ENCODE measurements around the gene LARP6.
"Not testable (repeated sequence)": the region's sequence is repeated elsewhere in the genome, so short reads cannot be mapped to it uniquely, and the experiment has no call there.

Gene LARP6

DNA sequence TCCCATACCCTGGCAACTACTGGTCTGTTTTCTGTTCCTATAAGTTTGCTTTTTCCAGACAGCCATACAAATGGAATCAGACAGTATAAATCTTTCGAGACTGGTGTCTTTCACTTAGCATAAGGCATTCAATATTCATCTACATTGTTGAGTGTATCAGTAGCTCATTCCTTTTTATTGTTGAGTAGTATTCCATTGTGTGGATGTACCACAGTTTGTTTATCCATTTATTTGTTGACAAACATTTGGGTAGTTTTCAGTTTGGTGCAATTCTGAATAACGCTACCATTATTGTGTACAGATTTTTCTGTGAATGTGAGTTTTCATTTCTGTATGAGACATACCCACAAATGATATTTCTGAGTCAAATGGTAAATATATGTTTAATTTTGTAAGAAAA lies 35.4 kb downstream of the LARP6 start:
- no peak for DNase-seq (ENCODE audit: low read depth)
- no peak overlapping the region for H3K4me3 ChIP-seq (ENCODE audit: low read depth, low read length)
- in situ Hi-C loops (cut with HindIII; ENCODE audit: low sequenced_read_pairs): no loop called here
- TF ChIP-seq, protein P1, sequence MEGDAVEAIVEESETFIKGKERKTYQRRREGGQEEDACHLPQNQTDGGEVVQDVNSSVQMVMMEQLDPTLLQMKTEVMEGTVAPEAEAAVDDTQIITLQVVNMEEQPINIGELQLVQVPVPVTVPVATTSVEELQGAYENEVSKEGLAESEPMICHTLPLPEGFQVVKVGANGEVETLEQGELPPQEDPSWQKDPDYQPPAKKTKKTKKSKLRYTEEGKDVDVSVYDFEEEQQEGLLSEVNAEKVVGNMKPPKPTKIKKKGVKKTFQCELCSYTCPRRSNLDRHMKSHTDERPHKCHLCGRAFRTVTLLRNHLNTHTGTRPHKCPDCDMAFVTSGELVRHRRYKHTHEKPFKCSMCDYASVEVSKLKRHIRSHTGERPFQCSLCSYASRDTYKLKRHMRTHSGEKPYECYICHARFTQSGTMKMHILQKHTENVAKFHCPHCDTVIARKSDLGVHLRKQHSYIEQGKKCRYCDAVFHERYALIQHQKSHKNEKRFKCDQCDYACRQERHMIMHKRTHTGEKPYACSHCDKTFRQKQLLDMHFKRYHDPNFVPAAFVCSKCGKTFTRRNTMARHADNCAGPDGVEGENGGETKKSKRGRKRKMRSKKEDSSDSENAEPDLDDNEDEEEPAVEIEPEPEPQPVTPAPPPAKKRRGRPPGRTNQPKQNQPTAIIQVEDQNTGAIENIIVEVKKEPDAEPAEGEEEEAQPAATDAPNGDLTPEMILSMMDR (IDR thresholded peaks at IDR 0.05; ENCODE audit: low read depth, low read length, missing control alignments): no peak

DNA sequence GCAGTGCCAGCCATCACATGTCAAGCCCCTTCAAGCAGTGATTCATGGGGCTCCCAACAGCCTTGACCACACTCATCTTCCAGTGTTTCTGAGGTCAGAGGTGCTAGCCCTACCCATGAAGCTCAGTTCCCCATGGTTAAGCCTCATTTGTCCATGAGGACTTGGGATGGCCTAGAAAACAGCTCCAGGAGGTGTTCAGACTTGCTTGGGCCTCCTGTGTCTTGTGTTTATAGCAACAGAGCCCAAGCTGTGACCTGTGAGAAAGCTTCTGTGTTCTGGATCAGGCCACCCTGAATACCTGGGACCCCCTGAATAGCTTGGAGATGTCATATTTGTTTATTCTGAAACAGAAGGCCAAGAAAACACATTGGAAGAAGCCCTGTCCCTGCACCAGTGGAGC lies 36.7 kb downstream of the LARP6 start:
- DNase-seq (ENCODE audit: low read depth): no peak

DNA sequence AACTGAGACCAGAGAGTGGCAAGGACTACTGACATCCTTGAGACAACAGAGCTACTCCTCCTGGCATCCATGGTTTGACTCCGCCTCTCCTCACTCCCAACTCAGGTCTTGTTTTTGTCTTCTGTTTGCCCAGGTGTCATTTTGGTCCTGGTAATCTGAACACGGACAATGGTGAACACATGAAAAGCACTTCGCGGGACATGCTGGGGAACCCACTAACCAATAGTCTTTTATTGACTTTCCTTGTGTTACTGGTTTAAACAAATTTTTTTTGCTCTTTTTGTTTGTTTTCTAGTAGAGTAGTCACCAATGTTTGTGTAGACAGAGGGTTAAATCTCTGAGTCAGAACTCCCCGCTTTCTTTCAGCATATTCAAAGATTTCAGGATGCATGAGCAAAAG lies 38.4 kb downstream of the LARP6 start:
- TF ChIP-seq, protein P1 (IDR thresholded peaks at IDR 0.05; ENCODE audit: low read depth, low read length, missing control alignments): no peak
- H3K4me3 ChIP-seq (ENCODE audit: low read depth, low read length): no peak overlapping the region
- in situ Hi-C loops (cut with HindIII; ENCODE audit: low sequenced_read_pairs): no loop called here
- DNase-seq (ENCODE audit: low read depth): no peak

More for the DNA sequence above, 36.7 kb downstream of the LARP6 start:
- in situ Hi-C loops (cut with HindIII; ENCODE audit: low sequenced_read_pairs): no loop called here
- TF ChIP-seq, protein P1 (IDR thresholded peaks at IDR 0.05; ENCODE audit: low read depth, low read length, missing control alignments): no peak
- no peak overlapping the region for H3K4me3 ChIP-seq (ENCODE audit: low read depth, low read length)

DNA sequence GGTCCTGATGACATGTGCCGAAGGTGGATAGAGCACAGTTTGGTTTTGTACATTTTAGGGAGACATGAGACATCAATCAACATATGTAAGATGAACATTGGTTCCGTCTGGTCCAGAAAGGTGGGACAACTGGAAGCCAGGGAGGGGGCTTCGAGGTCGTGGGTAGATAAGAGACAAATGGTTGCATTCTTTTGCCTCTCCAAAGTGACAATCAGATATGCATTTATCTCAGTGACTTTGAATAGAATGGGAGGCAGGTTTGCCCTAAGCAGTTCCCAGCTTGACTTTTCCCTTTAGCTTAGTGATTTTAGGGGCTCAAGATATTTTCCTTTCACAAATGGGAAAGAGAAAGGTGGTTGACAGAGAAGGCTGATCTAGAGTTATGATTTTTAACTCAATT lies 38.9 kb downstream of the LARP6 start:
- DNase-seq (ENCODE audit: low read depth); in situ Hi-C loops (cut with HindIII; ENCODE audit: low sequenced_read_pairs); H3K4me3 ChIP-seq (ENCODE audit: low read depth, low read length): not testable (repeated sequence)

DNA sequence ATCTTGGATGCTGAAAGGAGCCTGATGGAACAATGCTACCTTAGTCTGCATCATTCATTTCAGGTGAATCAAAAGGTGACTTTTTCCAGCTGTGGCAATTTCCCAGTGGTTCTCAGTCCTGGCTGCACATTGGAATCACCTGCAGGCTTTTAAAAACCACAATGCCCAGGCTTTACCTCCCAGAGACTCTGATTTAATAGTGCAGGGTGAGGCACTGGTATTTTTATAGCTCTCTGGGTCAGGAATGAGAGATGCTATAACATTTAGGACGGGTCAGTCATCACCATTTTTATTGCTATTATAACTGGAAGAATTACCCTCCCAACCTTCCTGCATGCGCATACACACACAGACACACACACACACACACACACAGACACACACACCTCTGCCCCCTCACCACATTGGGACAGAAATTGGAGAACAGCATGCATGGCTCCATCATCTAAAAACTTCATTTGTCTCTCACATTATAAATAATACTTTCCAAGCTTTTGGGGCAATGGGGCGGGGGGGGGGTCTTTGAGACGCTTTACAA lies 41.1 kb downstream of the LARP6 start:
- in situ Hi-C loops (cut with HindIII; ENCODE audit: low sequenced_read_pairs): no loop called here
- TF ChIP-seq, protein P1 (IDR thresholded peaks at IDR 0.05; ENCODE audit: low read depth, low read length, missing control alignments): no peak

DNA sequence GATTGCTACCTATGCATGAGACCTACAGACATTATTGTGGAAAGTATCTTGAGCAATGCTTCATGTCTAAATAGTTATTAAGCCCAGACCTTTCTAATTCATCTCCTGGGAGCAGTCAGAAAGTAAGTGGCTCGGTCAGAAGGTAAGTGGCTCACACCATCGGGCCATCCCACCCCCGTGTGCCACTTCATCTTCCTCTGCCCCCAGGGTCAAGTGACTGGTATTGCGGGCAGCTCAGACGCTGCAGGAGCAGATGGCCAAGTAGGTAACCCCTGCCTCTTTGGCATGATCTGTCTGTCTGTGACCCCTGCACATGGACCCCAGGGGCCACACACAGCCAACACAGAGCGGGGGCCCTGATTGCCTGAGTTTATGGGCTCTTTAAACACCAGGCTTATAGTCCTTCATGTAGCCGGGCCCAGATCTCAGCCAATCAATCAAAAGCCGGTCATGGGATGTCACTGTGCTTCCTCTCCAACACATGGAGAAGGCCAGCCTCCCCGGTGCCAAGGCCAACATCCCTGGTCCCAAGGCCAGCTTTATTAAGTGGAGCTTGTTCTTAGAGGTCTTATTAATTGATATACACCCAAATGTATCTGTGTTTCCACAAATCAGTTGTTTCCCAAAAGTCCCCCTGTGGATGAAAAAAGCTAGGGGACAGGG lies 42.9 kb downstream of the LARP6 start:
- TF ChIP-seq, protein P1 (IDR thresholded peaks at IDR 0.05; ENCODE audit: low read depth, low read length, missing control alignments): no peak
- in situ Hi-C loops (cut with HindIII; ENCODE audit: low sequenced_read_pairs): no loop called here
- no peak overlapping the region for H3K4me3 ChIP-seq (ENCODE audit: low read depth, low read length)
- DNase-seq (ENCODE audit: low read depth): no peak

More for the DNA sequence above, 41.1 kb downstream of the LARP6 start:
- DNase-seq (ENCODE audit: low read depth): no peak
- H3K4me3 ChIP-seq (ENCODE audit: low read depth, low read length): no peak overlapping the region

DNA sequence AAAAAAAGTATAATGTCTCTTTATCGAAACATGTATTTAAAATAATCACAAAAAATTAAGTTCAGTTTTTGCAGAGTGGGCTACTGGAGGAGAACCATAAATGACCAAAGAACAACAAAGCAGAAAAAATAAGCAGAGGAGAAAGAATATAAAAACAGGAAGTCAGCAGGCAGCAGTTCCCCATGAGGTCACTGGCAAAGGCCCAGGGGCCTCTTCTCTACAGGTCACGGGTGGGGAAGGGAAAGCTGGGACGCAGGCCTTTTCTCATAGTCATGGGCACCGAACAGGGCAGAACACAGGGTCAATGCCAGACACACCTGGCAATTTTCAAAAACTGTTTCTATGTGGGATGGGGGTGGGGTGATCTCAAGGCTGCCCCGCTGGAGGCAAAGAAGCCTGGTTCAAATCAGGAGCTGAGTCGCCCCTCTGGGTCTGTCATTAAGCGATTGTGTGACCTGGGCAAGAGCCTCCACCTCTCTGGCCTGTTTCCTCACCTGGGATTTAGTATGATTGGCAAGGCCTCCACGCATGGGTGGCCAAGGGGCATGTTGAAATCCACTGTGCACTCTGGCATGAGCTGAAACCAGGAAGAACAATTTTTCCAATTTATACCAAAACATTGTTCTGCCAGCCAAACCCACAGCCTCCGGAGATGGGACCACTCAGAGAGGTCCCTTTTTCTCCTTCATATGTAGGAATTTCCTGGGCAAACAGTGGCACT lies 46.8 kb downstream of the LARP6 start:
- in situ Hi-C loops (cut with HindIII; ENCODE audit: low sequenced_read_pairs): no loop called here
- no peak overlapping the region for H3K4me3 ChIP-seq (ENCODE audit: low read depth, low read length)
- DNase-seq (ENCODE audit: low read depth): no peak
- TF ChIP-seq, protein P1 (IDR thresholded peaks at IDR 0.05; ENCODE audit: low read depth, low read length, missing control alignments): no peak

DNA sequence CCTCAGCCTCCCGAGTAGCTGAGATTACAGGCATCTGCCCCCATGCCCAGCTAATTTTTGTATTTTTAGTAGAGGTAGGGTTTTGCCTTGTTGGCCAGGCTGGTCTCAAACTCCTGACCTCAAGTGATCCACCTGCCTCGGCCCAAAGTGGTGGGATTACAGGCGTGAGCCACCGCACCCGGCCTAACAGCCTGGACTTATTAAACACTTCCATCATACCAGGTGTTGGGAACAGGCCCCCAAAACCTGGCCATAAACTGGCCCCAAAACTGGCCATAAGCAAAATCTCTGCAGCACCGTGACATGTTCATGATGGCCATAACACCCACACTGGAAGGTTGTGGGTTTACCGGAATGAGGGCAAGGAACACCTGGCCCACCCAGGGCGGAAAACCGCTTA lies 49.6 kb downstream of the LARP6 start:
- in situ Hi-C loops (cut with HindIII; ENCODE audit: low sequenced_read_pairs); DNase-seq (ENCODE audit: low read depth); H3K4me3 ChIP-seq (ENCODE audit: low read depth, low read length): not testable (repeated sequence)

Measured in astrocyte of the cerebellum (primary cell).